A549 treated with AZD2906 at 1 μM for 4 hours (cell line): ENCODE data around the gene OSTF1. TPM values are rescaled to one million over a fixed set of nuclear protein-coding genes. Genes with fewer than 3 reads are reported as not detected.

Experiments
- total RNA-seq: library from RNA; stranded (reverse); fragments of 200-300 nt; extraction: Qiagen RNA extraction; gene quantifications from 5 replicates; pipeline ENCODE4 v1.2.3, GENCODE V29; 2022

OSTF1 gene
- 13.2 to 18.2 TPM (median 16.0 TPM) in 5 replicates for total RNA-seq

GRCh38 chr9:75087824-75088645 is at the start of gene OSTF1, which contains the start of gene NMRK1:
TSS of gene OSTF1 (plus strand) at chr9:75088514. CDS start at chr9:75088693, 179 bp downstream.
TSS of gene NMRK1 (minus strand) at chr9:75088155. CDS start at chr9:75083115, 5,040 bp downstream.

Other genes starting within 250 kb of the OSTF1 start
- 1.7 to 2.3 TPM (median 1.9 TPM) in 5 replicates for gene TRPM6, start 200.6 kb upstream of the OSTF1 start, total RNA-seq
- 8.2 to 12.8 TPM (median 12.3 TPM) in 5 replicates for gene C9orf40, start 135.6 kb upstream of the OSTF1 start, total RNA-seq
- gene CARNMT1, start 60.2 kb upstream of the OSTF1 start, total RNA-seq = 11.2 to 13.9 TPM (median 12.4 TPM) in 5 replicates
- 4.3 to 6.1 TPM (median 5.2 TPM) in 5 replicates for gene NMRK1, start 359 bp upstream of the OSTF1 start, total RNA-seq